ENCODE data around the gene NCOA5. TPM values are rescaled to one million over a fixed set of nuclear protein-coding genes. Genes with fewer than 3 reads are reported as not detected.

Gene NCOA5
- total and polyA plus RNA-seq, 10 of the 15 experiments (the other 5 are each of a cell fraction or from before 2014, with no cell fraction given): 7.7 to 38.1 (median 30.1) TPM

DNA sequence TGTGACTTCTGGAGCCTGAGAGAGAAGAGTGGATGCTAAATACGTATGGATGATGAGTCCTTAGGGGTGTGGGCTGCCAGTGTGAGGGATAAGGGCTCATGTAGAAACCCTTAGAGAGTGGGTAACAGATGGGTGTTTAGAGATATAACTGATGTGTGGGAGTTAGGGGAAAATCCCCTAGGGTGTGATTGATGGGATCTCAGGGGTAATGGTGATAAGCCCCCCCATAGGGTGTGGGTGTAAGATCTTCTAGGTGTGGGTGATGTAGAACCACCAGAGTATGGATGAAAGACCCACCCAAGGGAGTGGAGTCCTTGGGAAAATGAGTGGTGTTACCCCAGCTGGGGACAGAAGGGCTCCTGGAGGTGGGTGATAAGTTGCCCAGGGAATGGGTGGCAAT, 34.5 kb downstream of the NCOA5 start:
- POLR2A ChIA-PET: no interaction called here
- CTCF ChIA-PET: no interaction called here
- RAD21 ChIA-PET (ENCODE audit: unreplicated experiment): no interaction called here
- BruUV-seq (replicated peaks): no TSS peak
- ATAC-seq (no peak), DNase-seq (ENCODE audit: low read depth, low spot score) (no peak), FAIRE-seq (no peak)
- H3K79me2 ChIP-seq (ENCODE audit: control insufficient read depth, insufficient read depth, low read length): no peaks in the 10 kb centered on the region
- intact Hi-C loops (cut with micrococcal nuclease; ENCODE audit: unreplicated experiment): no loop called here
- H3K9ac ChIP-seq (ENCODE audit: control insufficient read depth, insufficient read depth, low read length): no peak overlapping the region
- no peaks in the 10 kb centered on the region for H3K36me3 ChIP-seq (ENCODE audit: control insufficient read depth in 2 of 2, insufficient read depth in 2 of 2, low read length in 1 of 2)
- H3K4me2 ChIP-seq (ENCODE audit: control insufficient read depth, insufficient read depth): no peak overlapping the region
- SMC1A ChIA-PET (ENCODE audit: uncharacterized antibody, unreplicated experiment): no interaction called here
- WGBS (ENCODE audit: insufficient coverage, insufficient replicate concordance, low lambda C conversion rate, missing lambda C conversion rate): 0% methylated on average over 1 of the region's 1 CpG
- H3K4me1 ChIP-seq (ENCODE audit: control insufficient read depth, insufficient read depth, low read length): no peaks in the 10 kb centered on the region
- no peaks in the 10 kb centered on the region; the same call in 1 of the 2 replicates for H4K20me1 ChIP-seq (ENCODE audit: control insufficient read depth, insufficient read depth)
- H3K27me3 ChIP-seq (replicated peaks in 1 of 2; ENCODE audit: control insufficient read depth in 2 of 2, insufficient read depth in 2 of 2, low read length in 1 of 2): no peaks in the 10 kb centered on the region; a peak in 1 of 4 replicates
- in situ Hi-C loops (cut with MboI): no loop called here
- H3K27ac ChIP-seq (ENCODE audit: control insufficient read depth, insufficient read depth): no peak overlapping the region
- H3K4me3 ChIP-seq: no peak overlapping the region
- no peak overlapping the region for H2AFZ ChIP-seq (ENCODE audit: control insufficient read depth, low read depth, low read length)
- no peaks in the 10 kb centered on the region; the same call in 2 of the 3 replicates for H3K9me3 ChIP-seq (replicated peaks; ENCODE audit: control insufficient read depth, insufficient read depth, low read length)
- TF ChIP-seq, protein P1, sequence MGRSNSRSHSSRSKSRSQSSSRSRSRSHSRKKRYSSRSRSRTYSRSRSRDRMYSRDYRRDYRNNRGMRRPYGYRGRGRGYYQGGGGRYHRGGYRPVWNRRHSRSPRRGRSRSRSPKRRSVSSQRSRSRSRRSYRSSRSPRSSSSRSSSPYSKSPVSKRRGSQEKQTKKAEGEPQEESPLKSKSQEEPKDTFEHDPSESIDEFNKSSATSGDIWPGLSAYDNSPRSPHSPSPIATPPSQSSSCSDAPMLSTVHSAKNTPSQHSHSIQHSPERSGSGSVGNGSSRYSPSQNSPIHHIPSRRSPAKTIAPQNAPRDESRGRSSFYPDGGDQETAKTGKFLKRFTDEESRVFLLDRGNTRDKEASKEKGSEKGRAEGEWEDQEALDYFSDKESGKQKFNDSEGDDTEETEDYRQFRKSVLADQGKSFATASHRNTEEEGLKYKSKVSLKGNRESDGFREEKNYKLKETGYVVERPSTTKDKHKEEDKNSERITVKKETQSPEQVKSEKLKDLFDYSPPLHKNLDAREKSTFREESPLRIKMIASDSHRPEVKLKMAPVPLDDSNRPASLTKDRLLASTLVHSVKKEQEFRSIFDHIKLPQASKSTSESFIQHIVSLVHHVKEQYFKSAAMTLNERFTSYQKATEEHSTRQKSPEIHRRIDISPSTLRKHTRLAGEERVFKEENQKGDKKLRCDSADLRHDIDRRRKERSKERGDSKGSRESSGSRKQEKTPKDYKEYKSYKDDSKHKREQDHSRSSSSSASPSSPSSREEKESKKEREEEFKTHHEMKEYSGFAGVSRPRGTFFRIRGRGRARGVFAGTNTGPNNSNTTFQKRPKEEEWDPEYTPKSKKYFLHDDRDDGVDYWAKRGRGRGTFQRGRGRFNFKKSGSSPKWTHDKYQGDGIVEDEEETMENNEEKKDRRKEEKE (IDR thresholded peaks at IDR 0.05): no peak
- no peak for TF ChIP-seq ZZZ3 (IDR thresholded peaks at IDR 0.05; ENCODE audit: control insufficient read depth, insufficient read length, low read depth)
- TF ChIP-seq LARP7 (IDR thresholded peaks at IDR 0.05): no peak
- TF ChIP-seq JUND (IDR thresholded peaks at IDR 0.05; ENCODE audit: low read depth, low read length): no peak
- no peak for TF ChIP-seq RUNX3 (IDR thresholded peaks at IDR 0.05; ENCODE audit: low read length)
- TF ChIP-seq RELA (IDR thresholded peaks at IDR 0.05; ENCODE audit: borderline replicate concordance, partially characterized antibody): no peak
- TF ChIP-seq MTA3 (IDR thresholded peaks at IDR 0.05; ENCODE audit: borderline replicate concordance, low read length): no peak
- TF ChIP-seq ZNF217 (IDR thresholded peaks at IDR 0.05): no peak
- TF ChIP-seq, protein P2, sequence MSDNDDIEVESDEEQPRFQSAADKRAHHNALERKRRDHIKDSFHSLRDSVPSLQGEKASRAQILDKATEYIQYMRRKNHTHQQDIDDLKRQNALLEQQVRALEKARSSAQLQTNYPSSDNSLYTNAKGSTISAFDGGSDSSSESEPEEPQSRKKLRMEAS (IDR thresholded peaks at IDR 0.05; ENCODE audit: low read depth, low read length): no peak
- TF ChIP-seq, protein P3, sequence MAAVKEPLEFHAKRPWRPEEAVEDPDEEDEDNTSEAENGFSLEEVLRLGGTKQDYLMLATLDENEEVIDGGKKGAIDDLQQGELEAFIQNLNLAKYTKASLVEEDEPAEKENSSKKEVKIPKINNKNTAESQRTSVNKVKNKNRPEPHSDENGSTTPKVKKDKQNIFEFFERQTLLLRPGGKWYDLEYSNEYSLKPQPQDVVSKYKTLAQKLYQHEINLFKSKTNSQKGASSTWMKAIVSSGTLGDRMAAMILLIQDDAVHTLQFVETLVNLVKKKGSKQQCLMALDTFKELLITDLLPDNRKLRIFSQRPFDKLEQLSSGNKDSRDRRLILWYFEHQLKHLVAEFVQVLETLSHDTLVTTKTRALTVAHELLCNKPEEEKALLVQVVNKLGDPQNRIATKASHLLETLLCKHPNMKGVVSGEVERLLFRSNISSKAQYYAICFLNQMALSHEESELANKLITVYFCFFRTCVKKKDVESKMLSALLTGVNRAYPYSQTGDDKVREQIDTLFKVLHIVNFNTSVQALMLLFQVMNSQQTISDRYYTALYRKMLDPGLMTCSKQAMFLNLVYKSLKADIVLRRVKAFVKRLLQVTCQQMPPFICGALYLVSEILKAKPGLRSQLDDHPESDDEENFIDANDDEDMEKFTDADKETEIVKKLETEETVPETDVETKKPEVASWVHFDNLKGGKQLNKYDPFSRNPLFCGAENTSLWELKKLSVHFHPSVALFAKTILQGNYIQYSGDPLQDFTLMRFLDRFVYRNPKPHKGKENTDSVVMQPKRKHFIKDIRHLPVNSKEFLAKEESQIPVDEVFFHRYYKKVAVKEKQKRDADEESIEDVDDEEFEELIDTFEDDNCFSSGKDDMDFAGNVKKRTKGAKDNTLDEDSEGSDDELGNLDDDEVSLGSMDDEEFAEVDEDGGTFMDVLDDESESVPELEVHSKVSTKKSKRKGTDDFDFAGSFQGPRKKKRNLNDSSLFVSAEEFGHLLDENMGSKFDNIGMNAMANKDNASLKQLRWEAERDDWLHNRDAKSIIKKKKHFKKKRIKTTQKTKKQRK (IDR thresholded peaks at IDR 0.05; ENCODE audit: low read depth, low read length): no peak
- TF ChIP-seq ZSCAN29 (IDR thresholded peaks at IDR 0.05): no peak
- TF ChIP-seq ZBED1 (IDR thresholded peaks at IDR 0.05; ENCODE audit: borderline replicate concordance): no peak
- TF ChIP-seq, protein P4, sequence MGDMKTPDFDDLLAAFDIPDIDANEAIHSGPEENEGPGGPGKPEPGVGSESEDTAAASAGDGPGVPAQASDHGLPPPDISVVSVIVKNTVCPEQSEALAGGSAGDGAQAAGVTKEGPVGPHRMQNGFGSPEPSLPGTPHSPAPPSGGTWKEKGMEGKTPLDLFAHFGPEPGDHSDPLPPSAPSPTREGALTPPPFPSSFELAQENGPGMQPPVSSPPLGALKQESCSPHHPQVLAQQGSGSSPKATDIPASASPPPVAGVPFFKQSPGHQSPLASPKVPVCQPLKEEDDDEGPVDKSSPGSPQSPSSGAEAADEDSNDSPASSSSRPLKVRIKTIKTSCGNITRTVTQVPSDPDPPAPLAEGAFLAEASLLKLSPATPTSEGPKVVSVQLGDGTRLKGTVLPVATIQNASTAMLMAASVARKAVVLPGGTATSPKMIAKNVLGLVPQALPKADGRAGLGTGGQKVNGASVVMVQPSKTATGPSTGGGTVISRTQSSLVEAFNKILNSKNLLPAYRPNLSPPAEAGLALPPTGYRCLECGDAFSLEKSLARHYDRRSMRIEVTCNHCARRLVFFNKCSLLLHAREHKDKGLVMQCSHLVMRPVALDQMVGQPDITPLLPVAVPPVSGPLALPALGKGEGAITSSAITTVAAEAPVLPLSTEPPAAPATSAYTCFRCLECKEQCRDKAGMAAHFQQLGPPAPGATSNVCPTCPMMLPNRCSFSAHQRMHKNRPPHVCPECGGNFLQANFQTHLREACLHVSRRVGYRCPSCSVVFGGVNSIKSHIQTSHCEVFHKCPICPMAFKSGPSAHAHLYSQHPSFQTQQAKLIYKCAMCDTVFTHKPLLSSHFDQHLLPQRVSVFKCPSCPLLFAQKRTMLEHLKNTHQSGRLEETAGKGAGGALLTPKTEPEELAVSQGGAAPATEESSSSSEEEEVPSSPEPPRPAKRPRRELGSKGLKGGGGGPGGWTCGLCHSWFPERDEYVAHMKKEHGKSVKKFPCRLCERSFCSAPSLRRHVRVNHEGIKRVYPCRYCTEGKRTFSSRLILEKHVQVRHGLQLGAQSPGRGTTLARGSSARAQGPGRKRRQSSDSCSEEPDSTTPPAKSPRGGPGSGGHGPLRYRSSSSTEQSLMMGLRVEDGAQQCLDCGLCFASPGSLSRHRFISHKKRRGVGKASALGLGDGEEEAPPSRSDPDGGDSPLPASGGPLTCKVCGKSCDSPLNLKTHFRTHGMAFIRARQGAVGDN (IDR thresholded peaks at IDR 0.05): no peak

Data from GM12878 (cell line).